HepG2 (cell line): ENCODE results near the gene RIMBP2. TPM values are rescaled to one million over a fixed set of nuclear protein-coding genes. Genes with fewer than 3 reads are reported as not detected.

Experiments used
- ATAC-seq: fragments of 200-7000 bp; cut with Tn5 transposase; 3 replicates; pipeline ENCODE4 v1.9.1; 2020; ENCODE audit warnings: mild to moderate bottlenecking, moderate library complexity
- BruUV-seq: library from RNA; stranded (reverse); fragments of 400-500 nt; replicated peaks from 2 replicates; lab custom pipeline; 2021; lab: Mats Ljungman, UMichigan
- CTCF ChIA-PET: fragments of 300-600 bp; formaldehyde crosslinking; extraction: SDS; loops from one replicate; lab custom pipeline; 2021; ENCODE audit warnings: low total read pairs, inconsistent platforms, low intra/inter-chr PET ratio; lab: Yijun Ruan, JAX
- POLR2A ChIA-PET: fragments of 350-600 bp; sonication (Branson Sonifier 250); formaldehyde crosslinking; loops from one replicate; lab custom pipeline; 2020; ENCODE audit warnings: antibody characterized with exemption, inconsistent platforms; lab: Yijun Ruan, JAX
- DNase-seq: peaks from one replicate; pipeline ENCODE4 v3.0.0-alpha.2; 2015; ENCODE audit warnings: low spot score
- FAIRE-seq: peaks from 3 replicates; lab custom pipeline; 2011; peaks lifted over from hg19 to GRCh38; lab: Jason Lieb, UNC
- H2AFZ ChIP-seq: one replicate; pipeline ENCODE4 v1.6.1; 2011; ENCODE audit warnings: low read length, inconsistent platforms
- H3K27ac ChIP-seq: fragments of 300-600 bp; 3 replicates; pipeline ENCODE4 v1.8.0; 2011; ENCODE audit warnings: mixed run types, mild to moderate bottlenecking, mixed read lengths, low read length, inconsistent platforms; ENCODE audit not compliant: insufficient read depth; ENCODE audit errors: extremely low read length
- H3K27me3 ChIP-seq, 2 experiments: fragments of 200-600 bp in 1 of 2; 2 replicates in 1 of 2; 3 replicates in 1 of 2; pipeline versions ENCODE4 v1.6.0 to v1.8.0; 2011; ENCODE audit warnings: low read length in 2 of 2, mild to moderate bottlenecking in 2 of 2, moderate library complexity in 2 of 2, inconsistent platforms in 1 of 2; ENCODE audit not compliant: insufficient read depth in 2 of 2, control insufficient read depth in 1 of 2
- H3K36me3 ChIP-seq, 2 experiments: fragments of 200-600 bp in 1 of 2; replicated peaks in 1 of 2; 2 replicates in 1 of 2; 3 replicates in 1 of 2; pipeline versions ENCODE4 v1.5.1 to v1.8.0; 2011; ENCODE audit warnings: low read length in 2 of 2, inconsistent platforms in 1 of 2; ENCODE audit not compliant: insufficient read depth in 2 of 2, control insufficient read depth in 1 of 2
- H3K4me1 ChIP-seq: 2 replicates; pipeline ENCODE4 v1.5.1; 2012; ENCODE audit warnings: low read length, inconsistent platforms; ENCODE audit not compliant: insufficient read depth
- H3K4me2 ChIP-seq: 2 replicates; pipeline ENCODE4 v1.6.0; 2011; ENCODE audit warnings: low read depth, low read length, inconsistent platforms
- H3K4me3 ChIP-seq, 3 experiments: fragments of 200-600 bp in 1 of 3; sonication (generic), shearing (Covaris generic) in 1 of 3; replicated peaks in 1 of 3; 2 replicates each; pipeline ENCODE4 v1.5.1; 2011 to 2016; ENCODE audit warnings: low read length in 3 of 3, inconsistent platforms in 2 of 3, low read depth in 2 of 3, mild to moderate bottlenecking in 2 of 3, control low read depth in 1 of 3, mixed read lengths in 1 of 3; ENCODE audit not compliant: insufficient read depth in 1 of 3
- H3K79me2 ChIP-seq: one replicate; pipeline ENCODE4 v1.6.1; 2011; ENCODE audit warnings: low read length, inconsistent platforms; ENCODE audit not compliant: insufficient read depth
- H3K9ac ChIP-seq: 2 replicates; pipeline ENCODE4 v1.6.0; 2011; ENCODE audit warnings: mild to moderate bottlenecking, low read depth, low read length, inconsistent platforms; ENCODE audit not compliant: insufficient read depth
- H3K9me3 ChIP-seq: 2 replicates; pipeline ENCODE4 v1.5.1; 2012; ENCODE audit warnings: mild to moderate bottlenecking, low read length
- H4K20me1 ChIP-seq: 2 replicates; pipeline ENCODE4 v1.6.0; 2011; ENCODE audit warnings: inconsistent platforms, mild to moderate bottlenecking, low read length, moderate library complexity; ENCODE audit not compliant: insufficient read depth
- CHD4 ChIP-seq: fragments of 200-600 bp; sonication (generic); IDR thresholded peaks from 2 replicates; pipeline ENCODE4 v1.7.0; 2017; ENCODE audit warnings: mild to moderate bottlenecking, low read length, borderline replicate concordance
- CREB1 ChIP-seq, 2 experiments: fragments of 450-650 bp in 1 of 2; IDR thresholded peaks; 2 replicates each; pipeline ENCODE4 v1.6.1; 2016 to 2017; ENCODE audit warnings: control low read depth in 1 of 2, mild to moderate bottlenecking in 1 of 2, missing compliant biosample characterization in 1 of 2, missing genetic modification characterization in 1 of 2
- EED ChIP-seq: sonication (generic); formaldehyde crosslinking; IDR thresholded peaks from 2 replicates; pipeline ENCODE4 v1.5.0; 2020; ENCODE audit warnings: mild to moderate bottlenecking, missing genetic modification reagents
- EHMT2 ChIP-seq: fragments of 200-600 bp; sonication (generic); IDR thresholded peaks from 2 replicates; pipeline ENCODE4 v1.7.0; 2017; ENCODE audit warnings: antibody characterized with exemption, low read depth, low read length, borderline replicate concordance
- FOXP1 ChIP-seq, 2 experiments: fragments of 450-650 bp in 1 of 2; IDR thresholded peaks; 2 replicates each; pipeline ENCODE4 v1.6.1; 2017 to 2018; ENCODE audit warnings: antibody characterized with exemption in 1 of 2
- GATA4 ChIP-seq: sonication (generic); IDR thresholded peaks from 2 replicates; pipeline ENCODE4 v1.6.1; 2016; ENCODE audit warnings: antibody characterized with exemption, low read depth, borderline replicate concordance
- HOXA3 ChIP-seq: sonication (generic); formaldehyde crosslinking; IDR thresholded peaks from 2 replicates; pipeline ENCODE4 v1.5.0; 2020; ENCODE audit warnings: missing genetic modification reagents
- ISX ChIP-seq: sonication (generic); formaldehyde crosslinking; conservative IDR thresholded peaks from 2 replicates; pipeline ENCODE4 v1.5.0; 2020; ENCODE audit warnings: missing genetic modification reagents
- RXRB ChIP-seq: IDR thresholded peaks from 2 replicates; pipeline ENCODE4 v1.6.1; 2016; ENCODE audit warnings: borderline replicate concordance, missing genetic modification reagents, missing compliant biosample characterization
- TEAD2 ChIP-seq: sonication (generic); formaldehyde crosslinking; IDR thresholded peaks from 2 replicates; pipeline ENCODE4 v1.9.0; 2021; ENCODE audit warnings: missing genetic modification reagents
- ZBTB21 ChIP-seq: sonication (generic); formaldehyde crosslinking; IDR thresholded peaks from 2 replicates; pipeline ENCODE4 v1.4.0; 2020; ENCODE audit warnings: missing genetic modification reagents
- ZMYM2 ChIP-seq: sonication (generic); formaldehyde crosslinking; IDR thresholded peaks from 2 replicates; pipeline ENCODE4 v1.8.0; 2022; ENCODE audit warnings: mild to moderate bottlenecking, missing genetic modification reagents
- ZNF10 ChIP-seq: sonication (generic); formaldehyde crosslinking; IDR thresholded peaks from 2 replicates; pipeline ENCODE4 v1.4.0; 2020; ENCODE audit warnings: mild to moderate bottlenecking, low read depth, missing genetic modification reagents, borderline replicate concordance
- ZNF30 ChIP-seq: sonication (generic); formaldehyde crosslinking; IDR thresholded peaks from 2 replicates; pipeline ENCODE4 v1.5.0; 2020; ENCODE audit warnings: mild to moderate bottlenecking, missing genetic modification reagents
- WGBS: methylation state at CpG from one replicate; pipeline ENCODE4 v1.1.6; 2017; ENCODE audit warnings: low lambda C conversion rate; 5-methylcytosine and 5-hydroxymethylcytosine counted together
- in situ Hi-C: cut with HindIII; loops from 2 replicates; pipeline ENCODE4 v1.10.0; 2017; ENCODE audit warnings: low pct_unique_long_range_greater_than_20kb; ENCODE audit not compliant: extremely low pct_ligation_motif_present
- intact Hi-C: fragments of 100-400 bp; cut with micrococcal nuclease; formaldehyde crosslinking; loops from one replicate; pipeline ENCODE4 v1.10.0; 2022; ENCODE audit not compliant: unreplicated experiment
- polyA plus RNA-seq, 8 experiments: library from polyadenylated mRNA; depleted of rRNA in 3 of 8; stranded (reverse) in 7 of 8; unstranded in 1 of 8; fragments of >200 nt; fragmentation: Illumina TruSeq in 4 of 8; extraction: Trizol in 4 of 8; gene quantifications; 2 replicates each; pipeline versions ENCODE4 v1.2.1 to v1.2.3, GENCODE V29; 2011 to 2016; ENCODE audit warnings: low read depth in 4 of 8, missing spikeins in 1 of 8, mixed read lengths in 1 of 8; ENCODE audit not compliant: insufficient read depth in 1 of 8
- total RNA-seq, 5 experiments: library from RNA; depleted of rRNA; stranded (reverse); fragments of >200 nt; fragmentation: Illumina TruSeq; extraction: Trizol; gene quantifications; 2 replicates each; pipeline ENCODE4 v1.2.3, GENCODE V29; 2016; ENCODE audit warnings: low read depth in 1 of 5
- TF ChIP-seq, protein P1 (sequence below): sonication (generic); formaldehyde crosslinking; IDR thresholded peaks from 2 replicates; pipeline ENCODE4 v1.5.0; 2020; ENCODE audit warnings: mild to moderate bottlenecking, missing genetic modification reagents
- TF ChIP-seq, protein P2 (sequence below): sonication (generic); formaldehyde crosslinking; IDR thresholded peaks from 2 replicates; pipeline ENCODE4 v1.4.0; 2020; ENCODE audit warnings: missing genetic modification reagents

RIMBP2 gene
- total and polyA plus RNA-seq, 2 of the 13 experiments (the other 11 are each of a cell fraction or from before 2014, with no cell fraction given): 0.03 TPM; not detected in 1

DNA sequence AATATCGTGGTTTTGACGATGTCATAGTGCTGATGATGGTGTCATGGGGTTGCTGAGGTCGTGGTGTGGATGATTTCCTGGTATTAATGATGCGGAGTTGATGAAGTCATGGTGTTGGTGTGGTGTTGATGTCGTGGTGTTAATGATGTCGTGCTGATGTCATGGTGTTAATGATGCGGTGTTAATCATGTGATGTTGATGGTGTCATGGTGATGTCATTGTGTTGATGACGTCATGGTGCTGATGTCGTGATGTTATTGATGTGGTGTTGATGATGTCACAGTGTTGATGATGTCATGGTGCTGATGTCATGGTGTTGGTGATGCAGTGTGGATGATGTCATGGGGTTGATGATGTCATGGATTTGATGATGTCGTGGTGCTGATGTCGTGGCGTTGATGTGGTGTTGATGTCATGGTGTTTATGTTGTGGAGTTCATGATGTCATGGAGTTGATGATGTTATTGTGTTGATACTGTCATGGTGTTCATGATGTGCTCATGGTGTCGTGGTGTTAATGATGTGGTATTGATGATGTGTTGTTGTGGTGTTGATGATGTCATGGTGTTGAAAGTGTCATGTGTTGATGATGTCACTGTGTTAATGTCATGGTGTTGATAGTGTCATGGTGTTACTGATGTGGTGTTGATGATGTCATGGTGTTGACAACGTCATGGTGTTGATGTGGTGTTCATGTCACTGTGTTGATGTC is 48.5 kb upstream of the RIMBP2 start:
- WGBS: 63% methylated on average over 14 of the region's 14 CpGs
- H3K4me2 ChIP-seq: no peak overlapping the region
- H3K9ac ChIP-seq: no peak overlapping the region
- ChIA-PET CTCF (interaction anchor here (4.2 kb wide), 1 partner anchor 54 kb away, joined by 76 read pairs; no protein-coding TSS in a partner anchor), POLR2A (no interaction called here)
- in situ Hi-C loops (loop anchor here (5.0 kb wide), 1 partner anchor 53 kb away; no protein-coding TSS in a partner anchor), intact Hi-C loops (no loop called here)
- no peak overlapping the region for H2AFZ ChIP-seq
- no peaks in the 10 kb centered on the region for H4K20me1 ChIP-seq
- no peaks in the 10 kb centered on the region for H3K79me2 ChIP-seq
- H3K27ac ChIP-seq: no peak overlapping the region
- ATAC-seq: no peak
- FAIRE-seq: peak; percentile 53
- no peaks in the 10 kb centered on the region for H3K36me3 ChIP-seq
- DNase-seq: no peak
- H3K4me1 ChIP-seq: peaks cover 7% of the 10 kb centered on the region
- no peak overlapping the region for H3K4me3 ChIP-seq
- BruUV-seq: no TSS peak
- 0 out of 2 replicates have a peak, but pooled peaks cover 11% of the 10 kb centered on the region for H3K9me3 ChIP-seq
- H3K27me3 ChIP-seq: peaks cover 3 to 21% of the 10 kb centered on the region in 2 experiments; a peak in 4 of 5 replicates
- peak; percentile 86 for TF ChIP-seq HOXA3 (CRISPR knock-in tag)
- TF ChIP-seq ZMYM2: peak; percentile 45
- TF ChIP-seq, protein P1, sequence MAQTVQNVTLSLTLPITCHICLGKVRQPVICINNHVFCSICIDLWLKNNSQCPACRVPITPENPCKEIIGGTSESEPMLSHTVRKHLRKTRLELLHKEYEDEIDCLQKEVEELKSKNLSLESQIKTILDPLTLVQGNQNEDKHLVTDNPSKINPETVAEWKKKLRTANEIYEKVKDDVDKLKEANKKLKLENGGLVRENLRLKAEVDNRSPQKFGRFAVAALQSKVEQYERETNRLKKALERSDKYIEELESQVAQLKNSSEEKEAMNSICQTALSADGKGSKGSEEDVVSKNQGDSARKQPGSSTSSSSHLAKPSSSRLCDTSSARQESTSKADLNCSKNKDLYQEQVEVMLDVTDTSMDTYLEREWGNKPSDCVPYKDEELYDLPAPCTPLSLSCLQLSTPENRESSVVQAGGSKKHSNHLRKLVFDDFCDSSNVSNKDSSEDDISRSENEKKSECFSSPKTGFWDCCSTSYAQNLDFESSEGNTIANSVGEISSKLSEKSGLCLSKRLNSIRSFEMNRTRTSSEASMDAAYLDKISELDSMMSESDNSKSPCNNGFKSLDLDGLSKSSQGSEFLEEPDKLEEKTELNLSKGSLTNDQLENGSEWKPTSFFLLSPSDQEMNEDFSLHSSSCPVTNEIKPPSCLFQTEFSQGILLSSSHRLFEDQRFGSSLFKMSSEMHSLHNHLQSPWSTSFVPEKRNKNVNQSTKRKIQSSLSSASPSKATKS (CRISPR knock-in tag): no peak
- no peak for TF ChIP-seq ISX (CRISPR knock-in tag)
- TF ChIP-seq CHD4: peak; percentile 87; the same call in 1 of the 2 replicates
- no peak for TF ChIP-seq TEAD2 (CRISPR knock-in tag)
- TF ChIP-seq EHMT2: 0 out of 2 replicates have a peak, but pooled peaks have one; percentile 20
- TF ChIP-seq ZBTB21 (CRISPR knock-in tag): peak; percentile 93
- TF ChIP-seq, protein P2, sequence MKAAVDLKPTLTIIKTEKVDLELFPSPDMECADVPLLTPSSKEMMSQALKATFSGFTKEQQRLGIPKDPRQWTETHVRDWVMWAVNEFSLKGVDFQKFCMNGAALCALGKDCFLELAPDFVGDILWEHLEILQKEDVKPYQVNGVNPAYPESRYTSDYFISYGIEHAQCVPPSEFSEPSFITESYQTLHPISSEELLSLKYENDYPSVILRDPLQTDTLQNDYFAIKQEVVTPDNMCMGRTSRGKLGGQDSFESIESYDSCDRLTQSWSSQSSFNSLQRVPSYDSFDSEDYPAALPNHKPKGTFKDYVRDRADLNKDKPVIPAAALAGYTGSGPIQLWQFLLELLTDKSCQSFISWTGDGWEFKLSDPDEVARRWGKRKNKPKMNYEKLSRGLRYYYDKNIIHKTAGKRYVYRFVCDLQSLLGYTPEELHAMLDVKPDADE (CRISPR knock-in tag): no peak
- TF ChIP-seq GATA4: no peak
- TF ChIP-seq RXRB (CRISPR knock-in tag): no peak
- TF ChIP-seq ZNF10: no peak
- no peak for TF ChIP-seq ZNF30
- no peak; the same call in 1 of the 2 replicates for TF ChIP-seq FOXP1 (IDR thresholded peaks at IDR 0.05)
- TF ChIP-seq FOXP1 (CRISPR knock-in tag; IDR thresholded peaks at IDR 0.05): no peak
- no peak for TF ChIP-seq EED (CRISPR knock-in tag)
- TF ChIP-seq CREB1 (IDR thresholded peaks at IDR 0.05): peak; percentile 99
- TF ChIP-seq CREB1 (CRISPR knock-in tag; IDR thresholded peaks at IDR 0.05): no peak
